Neuron (in vitro differentiated cells): ENCODE results near the gene VWA8.
"Not testable (repeated sequence)": the region's sequence is repeated elsewhere in the genome, so short reads cannot be mapped to it uniquely, and the experiment has no call there.

Experiments
- H2AFZ ChIP-seq: one replicate; pipeline ENCODE4 v1.6.1; 2013; ENCODE audit warnings: low read depth, mild to moderate bottlenecking, inconsistent platforms, low read length, moderate library complexity
- H3K27me3 ChIP-seq: one replicate; pipeline ENCODE4 v1.6.1; 2013; ENCODE audit warnings: low read length; ENCODE audit not compliant: insufficient read depth
- H3K36me3 ChIP-seq: one replicate; pipeline ENCODE4 v1.6.1; 2013; ENCODE audit warnings: low read length; ENCODE audit not compliant: insufficient read depth
- H3K4me1 ChIP-seq: one replicate; pipeline ENCODE4 v1.6.1; 2013; ENCODE audit warnings: low read length; ENCODE audit not compliant: insufficient read depth
- H3K4me3 ChIP-seq: 2 replicates; pipeline ENCODE4 v1.5.1; 2013; ENCODE audit warnings: mild to moderate bottlenecking, low read length, moderate library complexity
- H3K9me3 ChIP-seq: one replicate; pipeline ENCODE4 v1.6.1; 2013; ENCODE audit warnings: low read length

The VWA8 gene

DNA sequence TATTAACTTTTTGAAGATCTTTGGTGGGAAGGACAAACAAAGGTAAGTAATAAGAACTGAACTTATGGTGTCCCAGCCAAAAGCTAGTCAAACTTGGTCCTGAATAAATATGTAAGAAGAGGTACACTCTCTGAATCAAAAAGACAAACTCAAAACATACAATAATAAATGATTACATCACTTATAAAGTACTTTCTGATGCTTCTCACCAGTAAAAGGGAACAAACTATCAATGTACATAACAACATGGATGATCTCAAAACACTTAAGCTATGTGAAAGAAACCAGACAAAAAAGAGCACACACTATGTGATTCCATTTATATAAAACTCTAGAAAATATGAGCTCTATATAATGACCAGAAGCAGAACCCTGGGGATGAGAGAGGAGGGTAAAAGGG, 138.3 kb downstream of the VWA8 start:
- no peaks in the 10 kb centered on the region for H3K9me3 ChIP-seq
- H3K4me1 ChIP-seq: peaks cover 4% of the 10 kb centered on the region
- no peak overlapping the region for H2AFZ ChIP-seq
- H3K27me3 ChIP-seq: no peaks in the 10 kb centered on the region
- no peak overlapping the region for H3K4me3 ChIP-seq
- peaks cover 2% of the 10 kb centered on the region for H3K36me3 ChIP-seq

DNA sequence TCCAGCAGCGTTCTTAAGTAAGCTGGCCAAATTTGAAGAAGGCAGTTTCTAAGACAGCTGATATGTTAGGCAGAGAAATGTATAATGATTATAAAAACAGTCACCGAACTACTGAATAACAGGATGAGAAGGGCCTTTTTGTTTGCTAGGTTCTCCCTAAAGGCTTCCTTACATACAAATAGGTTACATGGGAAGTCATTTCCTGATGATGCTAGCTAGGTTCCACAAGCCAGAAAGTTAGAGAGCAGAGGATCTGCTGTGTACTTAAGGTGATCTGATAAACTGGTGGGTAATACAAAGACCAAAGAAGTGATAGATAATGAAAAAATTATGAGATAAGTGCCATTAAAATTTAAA, 139.7 kb downstream of the VWA8 start:
- Histone ChIP-seq H3K9me3 (peaks cover under 1% of the 10 kb centered on the region), H2AFZ (no peak overlapping the region), H3K27me3 (no peaks in the 10 kb centered on the region), H3K4me1 (no peaks in the 10 kb centered on the region), H3K36me3 (peaks cover 3% of the 10 kb centered on the region), H3K4me3 (no peak overlapping the region)

- Histone ChIP-seq H3K4me3 (no peak overlapping the region), H2AFZ (no peak overlapping the region), H3K4me1 (no peaks in the 10 kb centered on the region), H3K27me3 (no peaks in the 10 kb centered on the region), H3K36me3 (peaks cover 7% of the 10 kb centered on the region), H3K9me3 (peaks cover 3% of the 10 kb centered on the region)
Measured at GRCh38 chr13:41820581-41821237, 140.2 kb downstream of the VWA8 start.

DNA sequence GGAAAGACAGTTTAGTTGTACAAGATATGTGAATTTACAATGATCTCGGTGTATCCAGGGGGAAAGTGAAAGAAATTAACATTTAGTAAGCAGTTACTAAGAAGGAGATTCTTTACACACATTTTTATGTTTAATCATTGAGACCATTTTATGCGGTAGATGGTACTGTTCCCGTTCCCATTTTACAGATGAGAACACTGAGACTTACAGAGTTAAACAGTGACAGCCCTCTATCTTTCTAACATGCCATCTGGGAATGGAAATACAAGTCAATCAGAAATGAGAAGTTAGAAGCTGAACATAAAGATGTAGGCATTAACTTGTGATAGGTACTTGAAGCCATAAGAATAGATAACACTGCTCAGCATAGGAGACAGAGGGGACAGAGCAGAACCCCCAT, 144.9 kb downstream of the VWA8 start:
- peaks cover 12% of the 10 kb centered on the region for H3K36me3 ChIP-seq
- no peaks in the 10 kb centered on the region for H3K4me1 ChIP-seq
- H2AFZ ChIP-seq: no peak overlapping the region
- no peaks in the 10 kb centered on the region for H3K27me3 ChIP-seq
- peaks cover 6% of the 10 kb centered on the region for H3K9me3 ChIP-seq
- no peak overlapping the region for H3K4me3 ChIP-seq

DNA sequence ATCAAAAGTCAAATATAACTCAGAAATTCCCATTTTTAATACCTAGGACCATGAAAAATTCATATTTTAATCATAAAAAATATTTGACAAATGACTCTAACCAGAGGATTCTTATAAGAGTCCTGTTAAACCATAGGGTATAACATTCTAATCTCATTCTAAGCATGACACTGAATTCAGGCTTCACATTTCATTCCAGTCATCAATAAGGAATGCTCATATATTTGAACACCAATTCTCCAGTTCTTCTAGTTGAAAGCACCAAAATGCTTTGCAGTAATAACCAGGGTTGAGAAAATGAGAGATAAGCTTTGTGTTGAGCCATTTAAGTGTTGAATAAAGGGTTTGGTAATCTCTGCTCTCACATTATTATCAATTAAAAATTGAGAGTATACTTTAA, 147.5 kb downstream of the VWA8 start:
- H3K4me1 ChIP-seq: no peaks in the 10 kb centered on the region
- H3K36me3 ChIP-seq: peaks cover 12% of the 10 kb centered on the region
- no peak overlapping the region for H2AFZ ChIP-seq
- H3K4me3 ChIP-seq: no peak overlapping the region
- no peaks in the 10 kb centered on the region for H3K27me3 ChIP-seq
- peaks cover 6% of the 10 kb centered on the region for H3K9me3 ChIP-seq

GRCh38 chr13:41812851-41813250, 148.1 kb downstream of the VWA8 start:
- no peaks in the 10 kb centered on the region for H3K27me3 ChIP-seq
- H3K9me3 ChIP-seq: peaks cover 6% of the 10 kb centered on the region
- no peak overlapping the region for H3K4me3 ChIP-seq
- H2AFZ ChIP-seq: no peak overlapping the region
- peaks cover 12% of the 10 kb centered on the region for H3K36me3 ChIP-seq
- no peaks in the 10 kb centered on the region for H3K4me1 ChIP-seq

DNA sequence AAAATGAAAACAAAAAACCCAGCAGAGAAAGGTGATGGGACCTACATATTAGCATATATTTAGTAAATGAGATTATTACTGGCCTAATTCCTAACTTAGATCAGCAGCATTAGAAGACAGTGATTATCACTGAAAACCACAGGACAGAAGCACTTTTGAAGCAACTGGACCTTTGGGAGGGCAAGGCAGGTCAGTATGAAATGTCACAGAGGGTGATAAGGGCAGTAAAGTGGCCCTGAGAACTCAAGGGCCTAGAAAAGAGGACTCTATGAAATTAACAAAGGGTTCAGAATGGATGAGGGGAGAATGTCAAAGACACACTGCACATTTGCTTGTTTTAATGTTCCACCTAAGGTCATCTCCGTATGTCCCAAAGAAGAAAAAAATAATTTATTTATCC, 148.7 kb downstream of the VWA8 start:
- Histone ChIP-seq H3K9me3 (peaks cover 6% of the 10 kb centered on the region), H3K36me3 (peaks cover 10% of the 10 kb centered on the region), H3K4me3 (no peak overlapping the region), H3K4me1 (no peaks in the 10 kb centered on the region), H2AFZ (no peak overlapping the region), H3K27me3 (no peaks in the 10 kb centered on the region)

- no peaks in the 10 kb centered on the region for H3K4me1 ChIP-seq
- no peaks in the 10 kb centered on the region for H3K27me3 ChIP-seq
Measured at GRCh38 chr13:41811588-41812021, 149.3 kb downstream of the VWA8 start.

DNA sequence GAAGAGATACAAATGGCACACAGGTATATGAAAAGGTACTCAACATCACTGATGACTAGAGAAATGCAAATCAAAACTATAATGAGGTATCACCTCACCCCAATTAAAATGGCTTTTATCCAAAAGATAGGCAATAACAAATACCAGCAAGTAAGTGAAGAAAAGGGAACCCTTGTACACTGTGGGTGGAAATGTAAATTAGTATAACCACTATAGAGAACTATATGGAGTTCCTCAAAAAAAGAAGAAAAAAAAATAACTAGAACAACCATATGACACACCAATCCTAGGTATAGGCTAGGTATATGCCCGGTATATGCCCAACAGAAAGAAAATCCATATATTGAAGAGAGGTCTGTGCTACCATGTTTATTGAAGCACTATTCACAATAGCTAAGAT, 150.9 kb downstream of the VWA8 start:
- no peak overlapping the region for H3K4me3 ChIP-seq
- H3K27me3 ChIP-seq: no peaks in the 10 kb centered on the region
- H3K4me1 ChIP-seq: no peaks in the 10 kb centered on the region
- no peaks in the 10 kb centered on the region for H3K9me3 ChIP-seq
- H2AFZ ChIP-seq: no peak overlapping the region
- no peaks in the 10 kb centered on the region for H3K36me3 ChIP-seq

More at GRCh38 chr13:41811588-41812021, 149.3 kb downstream of the VWA8 start:
- no peak overlapping the region for H3K4me3 ChIP-seq
- no peak overlapping the region for H2AFZ ChIP-seq
- peaks cover 6% of the 10 kb centered on the region for H3K9me3 ChIP-seq
- peaks cover 10% of the 10 kb centered on the region for H3K36me3 ChIP-seq

- not testable (repeated sequence) for H3K4me3 ChIP-seq, H3K9me3 ChIP-seq, H3K27me3 ChIP-seq, H3K36me3 ChIP-seq, H2AFZ ChIP-seq, H3K4me1 ChIP-seq
Measured at GRCh38 chr13:41803445-41803735, 157.5 kb downstream of the VWA8 start.

DNA sequence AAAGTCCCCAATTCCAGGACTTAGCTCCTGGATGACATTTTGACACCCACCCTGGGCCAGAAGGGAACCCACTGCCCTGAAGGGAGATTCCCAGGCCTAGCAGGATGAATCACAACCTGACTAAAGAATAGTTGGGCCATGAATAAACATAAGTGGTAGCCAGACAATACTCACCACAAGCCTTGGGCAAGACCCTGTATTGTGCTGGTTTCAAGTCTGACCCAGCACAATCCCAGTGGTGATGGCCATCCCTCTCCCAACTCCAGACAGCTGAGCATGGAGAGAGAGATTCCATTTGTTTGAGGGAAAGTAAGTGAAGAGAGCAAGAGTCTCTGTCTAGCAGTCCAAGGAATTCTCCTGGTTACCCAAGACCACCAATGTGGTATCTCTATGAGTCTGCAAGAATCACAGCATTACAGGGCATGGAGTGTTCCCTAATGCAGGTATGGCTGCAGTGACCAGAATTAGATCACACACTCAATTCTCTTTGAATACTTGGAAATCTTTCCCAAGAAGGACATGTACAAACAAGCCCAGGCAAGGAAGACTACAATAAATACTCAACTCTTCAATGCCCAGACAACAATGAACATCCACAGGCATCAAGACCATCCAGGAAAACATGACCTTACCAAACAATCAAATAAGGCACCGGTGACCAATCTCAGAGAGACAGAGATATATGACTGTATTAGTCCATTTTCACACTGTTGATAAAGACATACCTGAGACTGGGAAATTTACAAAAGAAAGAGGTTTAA, 158.0 kb downstream of the VWA8 start:
- peaks cover 2% of the 10 kb centered on the region for H3K9me3 ChIP-seq
- no peaks in the 10 kb centered on the region for H3K27me3 ChIP-seq
- no peak overlapping the region for H2AFZ ChIP-seq
- no peaks in the 10 kb centered on the region for H3K36me3 ChIP-seq
- no peak overlapping the region for H3K4me3 ChIP-seq
- peaks cover 8% of the 10 kb centered on the region for H3K4me1 ChIP-seq

DNA sequence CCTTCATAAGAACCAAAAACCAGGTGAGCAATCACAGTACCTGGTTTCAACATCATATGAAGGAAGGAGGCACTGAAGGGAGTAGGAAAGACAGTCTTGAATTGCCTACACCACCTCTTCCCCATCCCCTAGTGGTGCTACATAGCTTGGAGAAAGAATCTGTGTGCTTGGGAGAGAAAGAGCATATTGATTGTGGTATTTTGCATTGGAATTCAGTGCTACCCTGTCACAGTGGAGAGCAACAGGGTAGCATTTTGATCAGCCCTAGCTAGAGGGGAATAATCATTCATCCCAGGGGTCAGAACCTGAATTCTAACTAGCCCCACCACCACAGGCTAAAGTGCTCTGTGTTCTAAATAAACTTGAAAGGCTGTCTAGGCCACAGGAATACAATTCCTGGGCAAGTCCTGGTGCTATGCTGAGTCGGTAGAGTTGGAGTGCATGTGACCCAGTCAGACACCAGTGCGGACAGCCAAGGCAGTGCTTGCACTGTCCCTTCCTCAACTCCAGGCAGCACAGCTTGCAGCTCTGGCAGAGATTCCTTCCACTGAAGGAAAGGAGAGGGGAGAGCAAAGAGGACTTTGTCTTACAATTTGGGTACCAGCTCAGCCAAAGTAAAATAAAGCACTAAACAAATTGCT, 158.7 kb downstream of the VWA8 start:
- Histone ChIP-seq H3K9me3 (peaks cover 2% of the 10 kb centered on the region), H3K27me3 (no peaks in the 10 kb centered on the region), H3K4me1 (peaks cover 8% of the 10 kb centered on the region), H2AFZ (no peak overlapping the region), H3K4me3 (no peak overlapping the region), H3K36me3 (no peaks in the 10 kb centered on the region)

DNA sequence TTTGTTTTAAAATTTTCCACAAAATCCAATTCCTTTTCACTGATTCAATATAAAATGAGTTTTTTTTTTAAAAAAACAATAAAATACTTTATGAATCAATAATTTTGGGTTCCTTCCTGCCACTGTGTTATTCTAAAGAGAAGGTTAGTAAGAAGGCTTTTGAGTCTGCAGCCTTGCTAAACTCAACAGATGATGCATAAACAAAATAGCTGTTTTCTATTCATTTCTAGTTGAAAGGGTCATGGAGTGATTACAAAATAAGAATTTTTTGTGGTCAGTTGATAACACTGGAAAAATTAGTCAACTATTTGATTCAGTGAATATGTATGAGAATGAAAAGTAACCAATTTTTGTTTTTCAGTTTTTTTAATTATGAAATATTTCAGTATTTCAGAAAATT, 169.9 kb downstream of the VWA8 start:
- Histone ChIP-seq H2AFZ (no peak overlapping the region), H3K27me3 (no peaks in the 10 kb centered on the region), H3K9me3 (no peaks in the 10 kb centered on the region), H3K4me3 (no peak overlapping the region), H3K36me3 (no peaks in the 10 kb centered on the region), H3K4me1 (no peaks in the 10 kb centered on the region)
